Activated CD8-positive, alpha-beta memory T cell treated with anti-CD3 and anti-CD28 coated beads for 36 hours (primary cell): ENCODE results near the gene RIC8A. TPM values are rescaled to one million over a fixed set of nuclear protein-coding genes. Genes with fewer than 3 reads are reported as not detected.
"Not testable (repeated sequence)": the region's sequence is repeated elsewhere in the genome, so short reads cannot be mapped to it uniquely, and the experiment has no call there.

Experiments
- CTCF ChIA-PET: fragments of 350-600 bp; sonication (Branson Sonifier 250); formaldehyde crosslinking; loops from one replicate; lab custom pipeline; 2021; ENCODE audit warnings: antibody characterized with exemption; lab: Charles Lee
- POLR2A ChIA-PET: fragments of 350-600 bp; sonication (Branson Sonifier 250); formaldehyde crosslinking; loops from one replicate; lab custom pipeline; 2021; ENCODE audit warnings: antibody characterized with exemption; lab: Charles Lee
- total RNA-seq, 2 experiments: library from RNA; stranded (reverse); gene quantifications; one replicate each; pipeline ENCODE4 v1.2.3, GENCODE V29; 2021

RIC8A gene
- 100 to 1,000 TPM; 120 to 124 TPM for total RNA-seq

DNA sequence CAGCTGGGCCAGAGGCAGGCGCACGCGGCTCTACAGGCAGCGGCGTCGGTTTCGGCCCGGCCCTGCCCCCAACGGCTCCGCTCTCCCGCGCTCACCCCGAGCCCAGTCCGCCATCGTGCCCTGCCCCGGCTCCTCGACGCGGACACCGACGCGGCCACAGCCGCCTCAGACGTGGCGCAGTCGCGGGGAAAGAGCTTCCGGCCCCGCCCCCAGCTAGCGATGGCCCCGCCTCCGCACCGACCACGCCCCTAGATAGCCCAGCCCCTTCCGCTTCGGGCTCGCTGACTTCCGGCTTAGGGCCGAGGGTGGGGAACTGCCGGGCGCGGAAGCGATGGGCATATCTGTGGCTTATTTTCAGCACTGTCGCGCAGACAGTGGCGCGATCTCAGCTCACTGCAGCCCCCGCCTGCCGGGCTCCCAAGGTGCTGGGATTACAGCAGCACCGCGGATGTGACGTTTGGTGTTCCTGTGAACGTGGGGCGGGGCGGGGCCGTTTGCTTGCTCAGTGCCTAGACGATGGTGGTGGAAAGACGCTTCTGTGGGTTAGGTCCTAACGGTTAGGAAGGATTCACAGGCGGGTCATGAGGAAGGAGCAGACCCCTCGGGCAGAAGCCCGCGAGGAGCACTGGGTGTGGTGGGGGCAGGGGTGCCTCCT is at the start of gene RIC8A, which contains the start of gene BET1L:
RIC8A (plus strand) TSS at position 501 of the 655 bp plus-strand sequence. CDS start 1,147 bp downstream, outside the sequence.
BET1L (minus strand) TSS at position 192 of the 655 bp plus-strand sequence; CDS start at position 114, 78 bp downstream.
- ChIA-PET CTCF (interaction anchor here (0.9 to 2.2 kb wide), 7 partner anchors 30 to 312 kb away, joined by 3 to 7 read pairs (median 3); partner anchors contain the start of gene PSMD13), POLR2A (interaction anchor here (0.5 to 1.4 kb wide), 11 partner anchors 9 to 241 kb away, joined by 3 to 10 read pairs (median 3); partner anchors contain the start of genes PSMD13 and SIRT3)

DNA sequence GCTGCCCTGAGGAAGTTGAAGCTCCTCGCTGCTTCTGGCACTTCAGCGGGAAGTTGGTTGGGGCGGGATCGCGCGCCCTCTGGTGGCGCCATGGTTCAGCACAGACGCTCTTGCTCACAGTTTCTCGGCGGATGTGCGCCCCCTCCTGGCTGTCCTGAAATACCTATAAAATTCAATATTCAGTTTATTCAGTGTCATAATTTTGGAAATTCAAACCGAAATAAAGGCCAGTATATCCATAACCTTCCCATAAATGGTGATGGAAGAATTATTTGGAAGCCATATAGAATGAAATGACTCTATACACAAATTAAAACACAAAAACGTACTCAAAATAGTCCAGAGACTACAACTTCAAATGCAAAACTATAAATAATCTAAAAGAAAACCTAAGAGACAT is 27.3 kb upstream of the RIC8A start:
- POLR2A ChIA-PET, CTCF ChIA-PET: not testable (repeated sequence)

DNA sequence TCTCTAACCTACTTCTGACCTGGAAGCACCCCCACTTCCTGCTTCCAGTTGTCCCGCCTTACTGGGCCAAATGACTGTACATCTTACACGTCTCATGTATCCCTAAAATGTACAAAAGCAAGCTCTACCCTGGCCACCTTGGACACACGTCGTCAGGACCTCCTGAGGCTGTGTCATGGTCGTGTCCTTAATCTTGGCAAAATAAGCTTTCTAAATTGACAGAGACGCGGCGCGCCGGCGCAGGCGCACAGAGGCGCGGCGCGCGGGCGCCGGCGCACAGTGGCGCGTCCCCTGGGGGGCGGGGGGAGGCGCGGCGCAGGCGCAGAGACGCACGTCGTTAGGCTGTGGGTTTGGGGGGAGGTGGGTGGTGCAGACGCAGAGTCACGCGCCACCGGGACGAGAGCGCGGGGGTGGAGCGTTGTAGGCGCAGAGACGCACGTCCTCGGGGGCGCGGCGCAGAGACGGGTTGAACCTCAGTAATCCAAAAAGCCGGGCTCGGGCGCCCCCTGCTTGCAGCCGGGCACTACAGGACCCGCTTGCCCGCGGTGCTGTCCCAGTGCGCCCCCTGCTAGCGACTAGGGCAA is 18.2 kb upstream of the RIC8A start:
- CTCF ChIA-PET, POLR2A ChIA-PET: not testable (repeated sequence)

GRCh38 chr11:189843-190311 is 17.6 kb upstream of the RIC8A start:
- CTCF ChIA-PET, POLR2A ChIA-PET: not testable (repeated sequence)

DNA sequence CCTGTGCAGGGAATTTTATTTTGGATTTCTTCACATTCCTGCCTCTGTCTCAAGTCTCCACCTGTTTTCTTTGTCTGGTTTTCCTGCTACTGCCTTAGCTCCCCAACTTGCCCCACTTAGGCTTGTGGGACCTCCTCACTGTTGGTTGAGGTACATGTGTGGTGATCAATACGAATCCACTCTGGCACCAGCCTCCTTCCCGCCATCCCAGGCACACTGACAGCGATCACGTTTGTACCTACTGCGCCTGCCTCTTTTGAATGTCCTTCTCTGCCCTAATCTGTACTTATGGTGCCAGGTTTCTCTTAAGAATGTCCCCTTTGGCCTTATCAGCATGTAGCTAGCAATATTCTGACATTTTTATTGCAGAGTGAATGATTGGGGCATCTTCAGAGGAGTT is 17.0 kb upstream of the RIC8A start:
- POLR2A ChIA-PET, CTCF ChIA-PET: not testable (repeated sequence)

DNA sequence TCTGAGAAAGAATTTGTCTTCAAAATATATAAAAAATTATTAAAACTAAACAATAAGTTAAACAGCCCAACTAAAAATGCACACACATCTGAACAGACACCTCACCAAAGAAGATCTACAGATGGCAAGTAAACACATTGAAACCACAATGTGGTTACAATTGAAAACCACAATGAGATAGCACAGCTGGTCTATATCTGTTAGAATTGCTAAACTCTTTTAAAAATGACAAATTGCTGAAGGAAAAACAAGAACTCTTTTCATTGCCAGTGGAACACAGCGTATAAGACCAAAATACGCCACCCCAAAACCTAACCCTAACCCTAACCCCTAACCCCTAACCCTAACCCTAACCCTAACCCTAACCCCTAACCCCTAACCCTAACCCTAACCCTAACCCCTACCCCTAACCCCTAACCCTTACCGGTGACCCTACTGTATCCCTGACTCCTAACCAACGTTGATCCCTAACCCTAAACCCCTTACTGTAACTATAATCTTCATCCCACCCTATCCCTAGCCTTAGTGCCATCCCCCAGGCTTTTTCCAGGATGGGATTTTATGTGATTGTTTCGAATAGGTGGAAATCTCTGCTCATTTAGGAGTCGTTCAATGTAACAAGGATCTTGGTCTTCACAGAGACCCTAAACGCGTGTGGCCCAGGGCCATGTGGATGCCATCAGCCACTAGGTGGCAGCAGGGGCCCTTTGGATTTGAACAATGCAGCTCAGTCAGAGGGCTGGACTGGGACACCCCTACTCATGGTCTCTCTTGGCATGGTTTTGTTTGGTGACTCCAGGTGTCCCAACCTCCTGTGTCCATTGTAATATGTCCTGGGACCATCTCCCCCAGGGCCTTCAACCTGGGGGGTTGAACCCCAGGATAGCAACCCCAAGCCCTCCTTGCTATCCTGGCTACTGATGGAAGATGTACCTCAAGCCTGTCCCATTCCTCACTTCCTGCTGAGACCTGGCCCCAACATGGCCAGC is 15.7 kb upstream of the RIC8A start:
- POLR2A ChIA-PET, CTCF ChIA-PET: not testable (repeated sequence)

GRCh38 chr11:192674-193128 is 14.8 kb upstream of the RIC8A start, which contains the start of gene SCGB1C1:
Gene SCGB1C1 (plus strand): TSS chr11:193078. CDS start chr11:193100, 22 bp downstream.
- CTCF ChIA-PET, POLR2A ChIA-PET: not testable (repeated sequence)

- CTCF ChIA-PET, POLR2A ChIA-PET: not testable (repeated sequence)
These were observed 14.0 kb upstream of the RIC8A start for GRCh38 chr11:193481-193880.

DNA sequence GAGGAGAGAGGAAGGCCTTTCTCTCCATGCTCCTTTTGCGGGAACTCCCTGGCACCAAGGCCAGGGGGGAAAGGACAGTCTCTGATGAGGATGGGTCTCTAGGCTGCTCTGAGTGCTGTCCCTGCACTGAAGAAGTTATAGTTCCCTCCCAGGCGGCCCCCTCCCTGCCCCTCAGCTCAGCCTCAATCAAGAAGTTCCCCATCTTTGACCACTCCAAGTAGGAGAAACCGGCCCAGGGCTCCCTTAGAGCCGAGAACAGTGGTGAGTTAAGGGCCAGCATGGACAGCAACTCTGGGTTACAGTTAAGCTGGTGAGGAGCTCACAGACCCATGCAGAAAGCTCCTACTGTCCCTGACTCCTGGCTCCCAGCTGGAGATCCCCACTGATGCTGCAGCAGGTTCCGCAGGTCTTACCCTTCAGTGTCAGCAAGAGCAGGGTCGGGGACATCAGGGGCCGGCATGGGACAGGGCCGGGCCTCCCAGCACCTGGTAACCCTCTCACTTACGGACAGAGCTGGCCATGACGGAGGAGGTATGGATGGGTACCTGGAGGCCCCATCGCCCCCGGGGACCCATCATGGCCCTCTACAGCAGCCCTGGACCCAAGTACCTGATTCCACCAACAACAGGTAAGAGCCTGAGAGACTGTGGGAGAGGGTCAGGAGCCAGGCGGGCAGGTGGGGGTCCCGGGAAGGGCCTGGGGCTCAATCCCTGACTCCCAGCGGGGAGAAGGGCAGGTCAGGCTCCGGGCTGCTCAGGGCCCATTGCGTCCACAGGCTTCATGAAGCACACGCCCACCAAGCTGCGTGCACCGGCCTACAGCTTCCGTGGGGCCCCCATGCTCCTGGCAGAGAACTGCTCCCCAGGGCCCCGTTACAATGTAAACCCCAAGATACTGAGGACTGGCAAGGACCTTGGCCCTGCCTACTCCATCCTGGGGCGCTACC is 10.4 kb upstream of the RIC8A start:
- POLR2A ChIA-PET = no interaction called here
- CTCF ChIA-PET = no interaction called here

GRCh38 chr11:197741-198235 is 9.7 kb upstream of the RIC8A start:
- POLR2A ChIA-PET = no interaction called here
- CTCF ChIA-PET = no interaction called here

- ChIA-PET CTCF (no interaction called here), POLR2A (no interaction called here)
These were observed 9.2 kb upstream of the RIC8A start for GRCh38 chr11:198236-198806.

- ChIA-PET CTCF (no interaction called here), POLR2A (no interaction called here)
These were observed 8.4 kb upstream of the RIC8A start for GRCh38 chr11:199004-199581.

GRCh38 chr11:199782-200181 is 7.7 kb upstream of the RIC8A start:
- POLR2A ChIA-PET = no interaction called here
- CTCF ChIA-PET = no interaction called here

- POLR2A ChIA-PET = no interaction called here
These were observed 7.1 kb upstream of the RIC8A start for GRCh38 chr11:200224-201003.

GRCh38 chr11:201966-202365 is 5.5 kb upstream of the RIC8A start:
- ChIA-PET CTCF (no interaction called here), POLR2A (no interaction called here)

More at GRCh38 chr11:200224-201003, 7.1 kb upstream of the RIC8A start:
- CTCF ChIA-PET = no interaction called here

GRCh38 chr11:202490-202889 is 5.0 kb upstream of the RIC8A start:
- ChIA-PET CTCF (no interaction called here), POLR2A (no interaction called here)
